HG03571 (cell line): ENCODE measurements around the gene TDRD12.

Experiments used
- ATAC-seq: cut with Tn5 transposase; IDR thresholded peaks from one replicate; pipeline ENCODE4 v1.9.1; 2021; ENCODE audit not compliant: unreplicated experiment

Gene TDRD12

GRCh38 chr19:32809254-32809653 lies 89.7 kb downstream of the TDRD12 start:
- no peak for ATAC-seq

DNA sequence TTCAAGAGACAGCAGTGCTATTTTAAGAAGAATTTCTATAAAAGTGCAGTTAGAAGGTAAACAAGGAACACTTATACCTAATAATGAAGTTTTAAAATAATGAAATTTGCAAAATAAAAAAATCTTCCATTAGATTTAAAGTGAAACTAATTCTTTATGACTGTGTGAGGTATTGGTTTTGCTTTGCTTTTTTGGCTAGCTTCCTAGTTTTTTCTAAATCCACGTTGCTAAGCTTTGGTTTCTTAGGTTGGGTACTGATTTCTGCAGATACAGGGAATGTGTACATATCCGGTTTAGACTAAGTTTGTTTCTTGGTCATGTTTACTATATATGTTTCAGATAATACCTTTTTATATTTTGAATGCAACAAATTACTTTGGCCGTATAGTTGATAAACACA lies 90.2 kb downstream of the TDRD12 start:
- no peak for ATAC-seq

- ATAC-seq = no peak
Observed at GRCh38 chr19:32810452-32810851, 90.9 kb downstream of the TDRD12 start.

GRCh38 chr19:32811151-32811550 lies 91.6 kb downstream of the TDRD12 start:
- no peak for ATAC-seq

DNA sequence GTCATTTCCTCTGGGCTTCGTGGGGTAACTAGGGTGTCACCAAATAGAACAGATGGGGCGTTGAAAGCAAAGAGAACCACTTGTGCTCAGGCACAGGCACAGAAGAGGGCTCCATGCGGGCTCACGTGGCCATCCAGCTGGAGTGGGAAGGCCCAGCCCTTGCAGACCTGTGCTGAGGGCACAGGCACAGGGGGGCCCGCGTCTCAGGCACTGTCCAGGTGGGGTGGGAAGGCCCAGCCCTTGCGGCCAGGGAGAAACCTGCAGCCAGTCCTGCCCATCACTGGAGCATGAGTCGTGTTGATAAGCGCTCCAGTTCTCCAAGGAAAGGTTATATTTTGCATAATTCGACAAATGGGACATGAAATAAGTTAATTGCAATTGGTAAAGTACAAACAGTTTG lies 92.5 kb downstream of the TDRD12 start:
- no peak for ATAC-seq

GRCh38 chr19:32812571-32812970 lies 93.0 kb downstream of the TDRD12 start:
- ATAC-seq = no peak

GRCh38 chr19:32813862-32814425 lies 94.4 kb downstream of the TDRD12 start:
- ATAC-seq = no peak

DNA sequence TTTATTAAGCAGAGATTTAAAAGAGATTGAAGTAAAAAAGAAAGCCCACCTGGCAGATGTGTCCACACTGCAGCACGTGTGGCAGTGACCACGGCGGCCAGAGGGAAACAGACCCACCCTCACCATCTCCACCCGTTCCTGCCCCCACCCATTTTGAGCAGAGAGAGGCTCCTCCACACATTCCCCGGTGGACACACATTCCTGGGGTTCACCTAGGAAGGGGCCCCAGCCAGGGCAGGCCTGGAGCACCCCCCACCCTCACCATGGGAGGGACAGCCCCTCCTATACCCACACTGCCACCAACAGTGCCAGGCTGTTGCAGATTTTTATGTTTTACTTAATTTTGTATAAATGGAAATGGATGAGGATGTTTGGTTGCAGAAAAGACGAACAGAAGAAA lies 95.1 kb downstream of the TDRD12 start:
- ATAC-seq = no peak

DNA sequence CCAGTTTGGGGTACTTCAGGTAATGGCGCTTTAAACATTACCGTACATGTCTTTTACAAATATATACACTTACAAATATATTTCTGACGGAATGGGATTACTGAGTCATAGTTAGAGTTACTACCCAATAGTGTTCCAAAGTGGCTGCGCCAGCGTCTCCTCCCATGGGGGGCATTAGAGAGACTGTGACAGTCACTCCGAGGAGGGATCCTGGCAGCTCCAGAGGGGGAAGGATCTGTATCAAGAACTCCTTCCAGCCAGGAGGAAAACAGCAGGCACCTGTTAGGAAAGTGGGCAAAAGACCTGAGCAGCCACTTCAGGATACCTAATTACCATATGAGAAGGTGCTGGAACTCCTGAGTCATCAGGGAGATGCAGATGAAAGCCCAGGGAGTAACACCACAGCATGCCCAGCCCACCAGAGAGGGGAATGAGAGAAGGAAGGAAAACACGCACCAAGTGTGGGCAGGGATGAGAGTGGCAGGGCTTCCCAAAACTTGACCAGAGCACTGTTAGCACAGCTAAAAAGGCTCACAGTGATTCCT lies 97.1 kb downstream of the TDRD12 start:
- no peak for ATAC-seq

GRCh38 chr19:32817569-32818476 lies 98.3 kb downstream of the TDRD12 start:
- no peak for ATAC-seq

DNA sequence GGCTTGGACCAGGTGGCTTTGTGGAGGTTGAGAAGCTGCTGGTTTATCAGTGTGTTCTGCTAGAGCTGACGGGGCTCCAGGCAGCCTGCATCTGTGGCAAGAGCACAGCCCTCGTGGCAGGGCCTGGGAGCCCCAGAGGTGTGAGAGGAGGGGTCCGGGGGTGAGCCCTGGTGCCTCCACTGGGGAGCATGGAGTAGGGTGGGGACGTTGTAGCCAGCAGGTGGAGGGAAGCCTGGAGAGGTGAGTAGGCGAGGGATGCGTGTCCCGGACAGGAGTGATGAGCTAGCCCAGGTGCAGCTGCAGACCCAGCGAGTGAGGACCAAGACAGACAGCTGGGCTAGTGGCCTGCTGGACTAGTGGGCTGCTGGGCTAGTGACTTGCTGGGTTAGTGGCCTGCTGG lies 99.0 kb downstream of the TDRD12 start:
- ATAC-seq = no peak

DNA sequence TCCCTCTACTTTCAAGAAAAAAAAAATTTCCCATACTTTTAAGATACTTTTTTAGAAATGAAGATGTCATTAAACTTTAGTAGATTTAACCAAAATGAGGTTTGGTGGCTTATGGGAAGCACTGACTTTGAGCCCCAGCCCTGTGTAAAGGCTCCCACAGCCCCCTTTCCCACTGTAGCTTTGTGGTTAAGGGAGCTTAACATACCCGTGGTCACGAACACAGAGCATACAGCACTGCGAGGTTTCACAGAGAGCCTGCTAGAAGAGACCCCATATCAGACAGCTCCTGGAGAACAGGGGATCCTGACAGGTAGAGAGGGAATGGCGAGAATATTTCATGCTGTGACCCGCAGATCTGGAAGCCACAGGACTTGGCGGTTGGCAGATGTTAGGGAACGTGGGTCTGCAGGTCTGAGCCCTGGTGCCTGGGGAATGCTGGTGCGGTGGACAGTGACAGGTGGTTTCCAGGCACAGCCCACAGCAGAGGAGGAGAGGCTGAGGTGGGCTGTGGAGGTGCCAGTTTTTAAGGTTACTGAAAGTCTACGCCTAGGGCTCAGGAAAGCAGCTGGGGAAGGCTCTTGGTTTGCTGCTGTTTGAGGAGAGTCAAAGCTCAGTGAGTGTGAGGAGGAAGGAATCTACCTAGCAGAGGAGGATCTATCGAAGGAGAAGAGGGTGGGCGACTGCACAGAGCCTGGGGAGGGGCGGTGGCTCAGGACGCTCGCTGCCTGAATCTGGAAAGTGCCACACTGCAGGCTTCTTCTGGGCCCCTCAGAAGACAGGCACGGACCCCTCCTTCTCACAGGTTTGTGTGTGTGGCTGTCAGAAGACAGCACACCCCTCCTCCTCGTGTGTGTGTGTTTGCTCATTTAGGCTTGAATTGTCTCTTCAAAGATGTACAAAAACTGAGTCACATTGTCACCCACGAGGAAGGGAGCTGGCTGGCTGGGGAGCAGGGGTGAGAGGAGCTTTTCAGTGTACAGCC lies 100.1 kb downstream of the TDRD12 start:
- no peak for ATAC-seq

DNA sequence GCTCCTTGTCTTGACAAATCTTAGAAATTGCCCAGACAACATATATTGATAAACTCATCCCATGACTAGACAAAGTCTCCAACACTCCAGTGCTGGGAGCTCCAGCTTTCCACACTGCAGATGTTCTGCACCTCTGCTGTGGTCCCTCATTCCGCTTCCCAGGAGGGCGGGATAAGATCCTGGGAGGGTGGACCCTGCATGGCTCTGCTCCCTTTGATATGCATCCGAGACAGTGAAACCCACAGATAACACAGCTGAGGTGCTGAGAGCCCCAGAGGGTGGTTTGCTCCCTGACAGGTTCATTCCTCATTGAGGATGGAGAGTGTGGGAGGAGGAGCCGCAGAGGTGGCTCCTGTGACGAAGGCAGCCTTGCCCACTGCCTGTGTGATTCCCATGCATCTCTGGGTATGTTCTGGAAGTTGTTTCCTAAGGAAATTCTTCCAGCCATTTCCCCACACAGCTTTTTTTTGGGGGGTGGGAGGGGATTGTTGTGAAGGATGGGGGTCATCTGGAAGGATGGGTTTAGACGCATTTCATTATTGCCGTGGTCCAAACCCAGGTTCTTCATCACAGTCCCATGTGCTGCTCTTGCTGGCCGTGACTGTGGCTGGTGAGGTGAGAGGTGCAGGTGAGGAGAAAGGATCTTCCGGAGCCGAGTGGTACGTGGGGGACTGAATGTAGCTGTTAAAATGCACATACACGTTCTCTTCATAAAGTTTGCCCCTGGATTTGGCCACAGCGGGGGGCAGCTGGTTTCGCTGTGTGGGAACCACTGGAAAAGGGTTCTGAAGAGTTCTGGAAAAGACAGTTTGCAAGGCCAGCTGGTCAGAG lies 103.6 kb downstream of the TDRD12 start:
- no peak for ATAC-seq

GRCh38 chr19:32823747-32824102 lies 104.2 kb downstream of the TDRD12 start:
- ATAC-seq = no peak

GRCh38 chr19:32824191-32824751 lies 104.7 kb downstream of the TDRD12 start:
- no peak for ATAC-seq

DNA sequence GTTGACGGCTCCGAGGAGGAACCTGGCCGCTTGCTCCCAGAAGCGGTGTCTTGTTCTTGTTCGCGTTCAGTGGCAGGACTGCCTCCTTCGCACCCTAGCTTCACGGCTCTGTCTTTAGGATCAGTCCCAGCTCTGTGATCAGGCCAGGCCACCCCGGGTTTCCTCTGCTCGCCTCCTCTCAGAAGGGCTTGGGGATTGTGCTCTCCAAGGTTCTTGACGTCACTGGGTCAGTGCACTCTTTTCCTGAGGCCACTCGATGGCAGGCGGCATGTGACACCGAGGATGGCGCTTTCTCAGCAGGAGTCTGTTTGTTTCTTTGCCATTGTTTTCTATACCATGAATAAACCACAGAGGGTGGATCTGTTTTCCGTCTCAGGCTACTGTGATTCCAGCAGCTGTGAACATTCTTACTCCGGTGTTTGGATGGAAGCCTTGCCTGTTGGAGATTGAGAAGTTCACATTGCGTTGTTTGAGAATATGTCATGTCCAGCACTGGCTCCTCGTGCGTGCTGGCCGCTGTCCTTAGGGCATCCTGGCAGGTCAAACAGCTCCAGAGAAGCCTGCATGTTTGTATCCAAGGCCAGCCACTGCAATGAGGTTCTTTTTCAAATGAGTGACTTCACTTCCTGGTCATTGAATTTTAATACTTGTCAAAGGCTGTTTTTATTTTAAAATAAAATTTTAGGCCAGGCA lies 105.5 kb downstream of the TDRD12 start:
- no peak for ATAC-seq

- ATAC-seq = no peak
Observed at GRCh38 chr19:32828139-32828538, 108.6 kb downstream of the TDRD12 start.

DNA sequence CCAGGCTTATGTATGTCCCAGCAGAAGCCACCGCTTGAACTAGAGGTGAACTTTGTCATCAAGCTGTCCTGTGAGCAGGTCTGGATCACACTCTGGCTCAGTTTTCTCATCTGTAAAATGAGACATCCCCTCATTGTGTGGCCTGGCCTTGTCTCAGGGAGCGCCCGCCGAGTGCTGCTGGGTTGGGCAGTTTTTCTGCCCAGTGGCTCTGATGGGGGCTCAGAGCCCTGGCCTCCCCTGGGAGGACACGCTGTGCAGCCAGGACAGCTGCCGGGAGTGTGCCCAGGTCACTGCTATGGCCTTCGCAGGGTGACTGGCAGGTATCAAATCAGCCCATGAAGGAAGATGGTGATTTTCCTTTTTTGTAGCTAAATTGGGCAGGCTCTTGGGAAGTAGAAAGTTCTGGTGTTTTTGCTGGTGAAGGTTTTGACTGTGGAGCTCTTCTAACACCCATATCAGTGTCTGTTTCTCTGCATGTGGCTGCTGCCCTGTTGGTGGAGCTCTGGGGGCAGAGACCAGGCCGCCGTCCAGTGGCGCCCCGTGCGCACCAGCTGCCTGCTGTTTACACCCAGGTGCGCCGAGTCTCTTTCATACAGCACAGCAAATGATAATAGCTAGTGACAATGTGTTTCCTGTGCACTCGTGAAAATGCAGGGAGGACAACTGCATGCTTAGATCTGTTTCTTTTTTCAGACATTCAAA lies 109.2 kb downstream of the TDRD12 start:
- no peak for ATAC-seq
